ENCODE data around the gene PPP1R15B. TPM values are rescaled to one million over a fixed set of nuclear protein-coding genes. Genes with fewer than 3 reads are reported as not detected.
A peak's percentile ranks its signal among the peaks of the same experiment; 100 is the strongest.

Gene PPP1R15B
- total RNA-seq (100 to 1,000 TPM in 2 of 5 experiments, 10 to 100 TPM in 3; 69.5 to 175 (median 73.0) TPM), polyA plus RNA-seq (10 to 100 TPM; 14.1 to 19.3 TPM), total RNA-seq (1,448 reads per million, percentile 100 among the genes with 10 or more reads in this experiment)

- intact Hi-C loops (cut with micrococcal nuclease): loop anchor here (1.0 to 10.0 kb wide), 17 partner anchors 19 to 1599 kb away; partner anchors contain the start of genes MDM4 (in 2 of the 2), PIK3C2B (in 2 of the 2), SNRPE (in 2 of the 2) and DSTYK (in 1 of the 2)
- Mint-ChIP-seq H3K36me3 (peaks cover 11 to 33% (median 21%) of the 10 kb centered on the region in 5 donors), H3K9me3 (no peaks in the 10 kb centered on the region), H3K27ac (peak within 1 kb of the TSS; percentile 97 to 100 (median 99)), H3K4me3 (peak within 1 kb of the TSS; percentile 92 to 99 (median 97)), H3K27me3 (no peaks in the 10 kb centered on the region), H3K4me1 (peaks cover 8 to 23% (median 14%) of the 10 kb centered on the region in 7 donors)
- ChIA-PET POLR2A (interaction anchor here (0.5 to 2.9 kb wide), 6 partner anchors 17 to 1122 kb away, joined by 3 to 12 read pairs (median 6); partner anchors contain the start of genes MDM4 and PIK3C2B), CTCF (interaction anchor here (0.5 kb wide), 1 partner anchor 112 kb away, joined by 4 read pairs; no protein-coding TSS in a partner anchor)
- Histone ChIP-seq H3K27ac (ENCODE audit: low read depth, low read length) (peak within 1 kb of the TSS; percentile 100), H3K4me1 (ENCODE audit: control insufficient read depth in 2 of 2, insufficient read depth in 2 of 2, low read length in 2 of 2) (peaks cover 0 to 5% of the 10 kb centered on the region in 2 donors), H3K27me3 (ENCODE audit: control insufficient read depth in 2 of 2, insufficient read depth in 2 of 2, low read length in 2 of 2) (no peaks in the 10 kb centered on the region), H3K36me3 (ENCODE audit: control insufficient read depth in 2 of 3, insufficient read depth in 3 of 3, low read length in 3 of 3) (peaks cover 0 to 20% (median 0%) of the 10 kb centered on the region in 3 experiments), H3K4me3 (ENCODE audit: low read length) (peak within 1 kb of the TSS; percentile 99), H3K9me3 (ENCODE audit: control insufficient read depth in 2 of 3, low read length in 3 of 3) (no peaks in the 10 kb centered on the region)
- DNase-seq (peak; percentile 92 to 99 (median 98)), ATAC-seq (peak; percentile 91)
Observed at GRCh38 chr1:204411451-204412204, at the start of gene PPP1R15B. PPP1R15B (minus strand) TSS chr1:204411817; CDS start chr1:204411411, 406 bp downstream.

- Mint-ChIP-seq H3K27ac (peak overlapping the region in 7 of 9 donors; percentile 66 to 95 (median 84)), H3K4me3 (peak overlapping the region in 2 of 10 donors; percentile 39 to 70), H3K36me3 (peaks cover 0 to 36% (median 24%) of the 10 kb centered on the region in 5 donors), H3K4me1 (peaks cover 32 to 66% (median 59%) of the 10 kb centered on the region in 7 donors), H3K9me3 (peaks cover 0 to 1% (median 0%) of the 10 kb centered on the region in 11 donors), H3K27me3 (no peaks in the 10 kb centered on the region)
- CTCF ChIA-PET: no interaction called here
- Histone ChIP-seq H3K27ac (ENCODE audit: low read depth, low read length) (no peak overlapping the region), H3K27me3 (ENCODE audit: control insufficient read depth in 2 of 2, insufficient read depth in 2 of 2, low read length in 2 of 2) (no peaks in the 10 kb centered on the region), H3K36me3 (ENCODE audit: control insufficient read depth in 2 of 3, insufficient read depth in 3 of 3, low read length in 3 of 3) (peaks cover 0 to 42% (median 4%) of the 10 kb centered on the region in 3 experiments), H3K4me1 (ENCODE audit: control insufficient read depth in 2 of 2, insufficient read depth in 2 of 2, low read length in 2 of 2) (peaks cover 20 to 46% of the 10 kb centered on the region in 2 donors), H3K4me3 (ENCODE audit: low read length) (no peak overlapping the region), H3K9me3 (ENCODE audit: control insufficient read depth in 2 of 3, low read length in 3 of 3) (no peaks in the 10 kb centered on the region)
- ATAC-seq (no peak), DNase-seq (no peak)
- intact Hi-C loops (cut with micrococcal nuclease): loop anchor here in 1 of 2 donors (2.0 kb wide), 1 partner anchor 14 kb away; no protein-coding TSS in a partner anchor
- POLR2A ChIA-PET: interaction anchor here (0.8 kb wide), 1 partner anchor 53 kb away, joined by 3 read pairs; no protein-coding TSS in a partner anchor
Observed at GRCh38 chr1:204460346-204460745, 48.7 kb upstream of the PPP1R15B start.

- Mint-ChIP-seq H3K4me3 (peak overlapping the region in 1 of 10 donors; percentile 17), H3K27ac (peak overlapping the region in 7 of 9 donors; percentile 33 to 88 (median 75)), H3K4me1 (peaks cover 25 to 60% (median 53%) of the 10 kb centered on the region in 7 donors), H3K9me3 (peaks cover 0 to 1% (median 0%) of the 10 kb centered on the region in 11 donors), H3K27me3 (no peaks in the 10 kb centered on the region), H3K36me3 (peaks cover 0 to 40% (median 28%) of the 10 kb centered on the region in 5 donors)
- POLR2A ChIA-PET: no interaction called here
- H3K4me1 ChIP-seq (ENCODE audit: control insufficient read depth in 2 of 2, insufficient read depth in 2 of 2, low read length in 2 of 2): peaks cover 20 to 40% of the 10 kb centered on the region in 2 donors
- H3K27ac ChIP-seq (ENCODE audit: low read depth, low read length): no peak overlapping the region
- ATAC-seq: no peak
- H3K36me3 ChIP-seq (ENCODE audit: control insufficient read depth in 2 of 3, insufficient read depth in 3 of 3, low read length in 3 of 3): peaks cover 0 to 48% (median 4%) of the 10 kb centered on the region in 3 experiments
- DNase-seq: no peak
- CTCF ChIA-PET: interaction anchor here (0.6 to 1.5 kb wide), 2 partner anchors 13 to 1083 kb away, joined by 3 to 4 read pairs; no protein-coding TSS in a partner anchor
- no peak overlapping the region for H3K4me3 ChIP-seq (ENCODE audit: low read length)
- no peaks in the 10 kb centered on the region for H3K27me3 ChIP-seq (ENCODE audit: control insufficient read depth in 2 of 2, insufficient read depth in 2 of 2, low read length in 2 of 2)
- no peaks in the 10 kb centered on the region for H3K9me3 ChIP-seq (ENCODE audit: control insufficient read depth in 2 of 3, low read length in 3 of 3)
- intact Hi-C loops (cut with micrococcal nuclease): loop anchor here in 1 of 2 donors (2.0 kb wide), 1 partner anchor 13 kb away; no protein-coding TSS in a partner anchor
Observed at GRCh38 chr1:204459706-204460105, 48.1 kb upstream of the PPP1R15B start.

- H3K4me3 Mint-ChIP-seq: no peak overlapping the region
- peaks cover 4 to 41% (median 40%) of the 10 kb centered on the region in 5 donors for H3K36me3 Mint-ChIP-seq
- no peak overlapping the region for H3K27ac ChIP-seq (ENCODE audit: low read depth, low read length)
- peak overlapping the region in 6 of 9 donors; percentile 6 to 75 (median 33) for H3K27ac Mint-ChIP-seq
- peaks cover 0 to 51% (median 4%) of the 10 kb centered on the region in 3 experiments for H3K36me3 ChIP-seq (ENCODE audit: control insufficient read depth in 2 of 3, insufficient read depth in 3 of 3, low read length in 3 of 3)
- H3K4me3 ChIP-seq (ENCODE audit: low read length): no peak overlapping the region
- H3K4me1 ChIP-seq (ENCODE audit: control insufficient read depth in 2 of 2, insufficient read depth in 2 of 2, low read length in 2 of 2): peaks cover 29 to 30% of the 10 kb centered on the region in 2 donors
- H3K9me3 ChIP-seq (ENCODE audit: control insufficient read depth in 2 of 3, low read length in 3 of 3): no peaks in the 10 kb centered on the region
- intact Hi-C loops (cut with micrococcal nuclease): no loop called here
- H3K27me3 ChIP-seq (ENCODE audit: control insufficient read depth in 2 of 2, insufficient read depth in 2 of 2, low read length in 2 of 2): no peaks in the 10 kb centered on the region
- ATAC-seq: no peak
- DNase-seq: no peak
- ChIA-PET CTCF (interaction anchor here (0.6 to 2.5 kb wide), 4 partner anchors 9 to 1697 kb away, joined by 3 to 8 read pairs (median 6); no protein-coding TSS in a partner anchor), POLR2A (interaction anchor here (0.8 to 1.1 kb wide), 2 partner anchors 10 to 41 kb away, joined by 3 read pairs; no protein-coding TSS in a partner anchor)
- H3K4me1 Mint-ChIP-seq: peaks cover 24 to 52% (median 45%) of the 10 kb centered on the region in 7 donors
- peaks cover 0 to 1% (median 0%) of the 10 kb centered on the region in 11 donors for H3K9me3 Mint-ChIP-seq
- H3K27me3 Mint-ChIP-seq: no peaks in the 10 kb centered on the region
Observed at GRCh38 chr1:204457666-204458065, 46.0 kb upstream of the PPP1R15B start.

GRCh38 chr1:204456826-204457442, 45.3 kb upstream of the PPP1R15B start:
- no peak overlapping the region for H3K4me3 Mint-ChIP-seq
- H3K27ac ChIP-seq (ENCODE audit: low read depth, low read length): no peak overlapping the region
- no peaks in the 10 kb centered on the region for H3K27me3 ChIP-seq (ENCODE audit: control insufficient read depth in 2 of 2, insufficient read depth in 2 of 2, low read length in 2 of 2)
- intact Hi-C loops (cut with micrococcal nuclease): no loop called here
- peaks cover 0 to 53% (median 4%) of the 10 kb centered on the region in 3 experiments for H3K36me3 ChIP-seq (ENCODE audit: control insufficient read depth in 2 of 3, insufficient read depth in 3 of 3, low read length in 3 of 3)
- H3K9me3 Mint-ChIP-seq: peaks cover 0 to 1% (median 0%) of the 10 kb centered on the region in 11 donors
- H3K27me3 Mint-ChIP-seq: no peaks in the 10 kb centered on the region
- POLR2A ChIA-PET: interaction anchor here (0.8 kb wide), 1 partner anchor 42 kb away, joined by 3 read pairs; no protein-coding TSS in a partner anchor
- no peaks in the 10 kb centered on the region for H3K9me3 ChIP-seq (ENCODE audit: control insufficient read depth in 2 of 3, low read length in 3 of 3)
- DNase-seq (no peak), ATAC-seq (no peak)
- no peak overlapping the region for H3K4me3 ChIP-seq (ENCODE audit: low read length)
- peak overlapping the region in 7 of 9 donors; percentile 6 to 88 (median 56) for H3K27ac Mint-ChIP-seq
- H3K36me3 Mint-ChIP-seq: peaks cover 4 to 41% (median 40%) of the 10 kb centered on the region in 5 donors
- H3K4me1 ChIP-seq (ENCODE audit: control insufficient read depth in 2 of 2, insufficient read depth in 2 of 2, low read length in 2 of 2): peaks cover 25 to 28% of the 10 kb centered on the region in 2 donors
- H3K4me1 Mint-ChIP-seq: peaks cover 19 to 48% (median 39%) of the 10 kb centered on the region in 7 donors
- CTCF ChIA-PET: interaction anchor here (0.6 to 2.5 kb wide), 5 partner anchors 9 to 83 kb away, joined by 4 to 8 read pairs (median 7); no protein-coding TSS in a partner anchor

All from naive thymus-derived CD4-positive, alpha-beta T cell (primary cell).